Smooth muscle cell of the brain vasculature (primary cell): ENCODE results near the gene SLCO2B1.

ENCODE experiments used
- DNase-seq: peaks from one replicate; pipeline ENCODE4 v3.0.0-alpha.2; 2012; ENCODE audit warnings: low read depth, low spot score

Gene SLCO2B1

DNA sequence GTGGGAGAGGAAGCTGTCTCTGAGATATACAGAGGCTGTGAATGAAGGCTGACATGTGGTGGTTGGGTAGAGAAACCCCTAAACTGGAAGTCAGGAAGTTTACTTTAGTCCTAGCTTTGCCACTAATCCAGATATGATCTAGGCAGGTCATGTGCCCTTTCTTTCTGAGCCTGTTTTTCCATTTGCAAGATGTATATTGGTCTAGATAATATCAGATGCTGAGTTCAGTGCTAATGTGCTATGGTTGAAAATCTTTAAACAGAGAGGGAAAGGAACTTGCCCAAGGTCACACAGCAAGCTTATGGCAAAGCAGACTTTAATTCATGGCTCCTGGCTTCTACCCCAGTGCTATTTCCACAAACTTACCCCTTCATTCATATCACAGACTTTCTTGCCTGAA, 63.9 kb downstream of the SLCO2B1 start:
- no peak for DNase-seq

DNA sequence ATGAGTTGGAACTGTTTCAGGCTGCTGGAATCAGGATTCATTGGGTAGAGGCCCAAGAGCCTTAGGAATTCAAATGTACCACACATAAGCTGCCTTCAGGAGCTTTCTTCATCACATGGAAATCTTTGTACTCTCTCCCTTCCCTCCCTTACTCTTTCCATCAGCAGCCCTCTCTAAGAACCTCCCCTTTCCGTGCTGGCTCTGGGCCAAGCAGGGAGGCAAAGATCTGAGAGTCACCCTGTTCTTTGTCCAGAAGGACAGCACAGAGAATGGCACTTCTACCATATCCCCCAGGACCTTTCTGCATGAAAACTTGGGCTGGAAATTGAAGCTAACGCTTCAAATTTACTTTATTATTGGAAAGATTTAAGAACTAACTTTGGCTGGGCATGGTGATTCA, 69.0 kb downstream of the SLCO2B1 start:
- DNase-seq: no peak

- no peak for DNase-seq
These were observed 73.2 kb downstream of the SLCO2B1 start for GRCh38 chr11:75223954-75224643.

- DNase-seq: no peak
These were observed 74.9 kb downstream of the SLCO2B1 start for GRCh38 chr11:75225794-75226193.

GRCh38 chr11:75229466-75229865, 78.6 kb downstream of the SLCO2B1 start:
- no peak for DNase-seq

GRCh38 chr11:75230621-75231020, 79.7 kb downstream of the SLCO2B1 start:
- no peak for DNase-seq

DNA sequence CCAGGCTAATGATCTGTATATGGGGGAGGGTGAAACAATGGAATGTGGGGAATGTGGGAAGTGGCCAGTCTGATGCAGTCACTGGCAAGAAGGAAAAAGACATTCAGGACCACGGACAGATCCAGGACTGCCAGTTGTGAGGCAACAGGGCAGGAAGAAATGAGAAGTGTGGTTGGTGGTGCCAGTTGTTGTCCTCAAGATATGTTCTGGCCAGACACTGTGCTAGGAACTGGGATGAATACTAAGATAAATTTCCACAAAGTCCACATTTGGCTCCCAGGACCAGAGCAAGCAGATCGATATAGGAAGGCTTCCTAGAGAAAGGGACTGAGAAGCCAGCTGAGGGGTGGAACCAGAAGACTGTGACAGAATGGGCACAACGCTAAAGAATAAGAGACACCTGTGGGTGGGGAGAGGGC, 82.9 kb downstream of the SLCO2B1 start:
- DNase-seq: peak; percentile 26

DNA sequence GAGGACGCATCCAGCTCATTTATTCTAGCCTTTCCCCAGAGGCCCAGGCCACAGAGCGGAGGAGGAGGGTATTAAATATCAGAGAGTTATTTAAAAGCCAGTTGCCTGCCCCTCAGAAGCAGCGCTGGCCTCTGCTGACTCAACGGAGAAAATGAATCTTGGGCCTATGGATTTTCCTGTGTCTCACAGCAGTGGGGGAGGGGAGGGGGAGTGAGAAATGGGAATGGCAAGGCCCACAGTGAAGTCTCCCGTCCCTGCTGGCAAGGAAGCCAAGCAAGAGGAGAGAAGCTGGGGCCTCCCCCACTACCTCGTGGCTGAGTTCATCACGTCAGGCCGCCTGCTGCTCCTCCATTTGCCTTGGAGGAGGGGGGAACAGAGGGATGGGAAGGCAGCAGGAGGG, 85.2 kb downstream of the SLCO2B1 start:
- DNase-seq: no peak

GRCh38 chr11:75237050-75237449, 86.1 kb downstream of the SLCO2B1 start:
- no peak for DNase-seq

- DNase-seq: no peak
These were observed 87.9 kb downstream of the SLCO2B1 start for GRCh38 chr11:75238595-75239440.

DNA sequence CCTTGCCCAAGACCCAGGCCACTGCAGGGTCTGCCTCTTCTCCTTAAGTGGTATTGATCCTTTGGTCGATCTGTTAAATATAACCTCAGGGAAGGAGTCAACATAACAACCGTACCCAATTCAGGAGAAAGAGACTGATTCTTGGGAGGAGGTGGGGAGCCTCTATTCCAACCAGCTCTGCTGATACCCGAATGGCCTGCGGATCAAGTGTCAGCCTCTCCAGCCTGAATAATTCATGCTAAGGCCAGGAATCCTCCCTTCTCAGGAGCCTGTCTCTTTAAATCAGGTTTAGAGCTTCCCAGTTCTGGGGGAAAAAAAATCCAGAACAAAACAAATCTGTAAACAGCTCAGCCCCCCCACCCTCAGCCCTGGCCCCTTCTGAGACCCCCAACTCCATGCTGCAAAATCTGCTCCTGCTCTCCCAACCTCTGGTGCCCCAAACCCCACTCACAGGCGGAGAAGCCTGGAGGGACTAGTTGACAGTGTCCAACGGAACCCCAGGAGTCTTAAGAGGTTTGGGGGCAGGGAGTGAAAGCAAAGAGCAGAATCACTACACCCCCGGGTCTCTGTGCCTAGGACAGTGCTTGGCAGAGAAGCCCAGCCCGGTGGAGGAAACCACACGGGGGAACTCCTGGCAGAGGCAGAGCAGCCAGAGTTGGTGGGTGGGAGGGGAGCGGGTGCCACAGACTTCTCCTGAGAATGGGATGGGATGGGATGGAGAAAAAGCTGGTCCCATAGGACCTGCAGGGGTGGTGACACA, 88.8 kb downstream of the SLCO2B1 start:
- no peak for DNase-seq

GRCh38 chr11:75240311-75241035, 89.6 kb downstream of the SLCO2B1 start, which contains the start of gene TPBGL:
Gene TPBGL, plus strand, starts transcription at chr11:75240774. Its CDS starts 276 bp downstream, at chr11:75241050.
- DNase-seq: no peak

DNA sequence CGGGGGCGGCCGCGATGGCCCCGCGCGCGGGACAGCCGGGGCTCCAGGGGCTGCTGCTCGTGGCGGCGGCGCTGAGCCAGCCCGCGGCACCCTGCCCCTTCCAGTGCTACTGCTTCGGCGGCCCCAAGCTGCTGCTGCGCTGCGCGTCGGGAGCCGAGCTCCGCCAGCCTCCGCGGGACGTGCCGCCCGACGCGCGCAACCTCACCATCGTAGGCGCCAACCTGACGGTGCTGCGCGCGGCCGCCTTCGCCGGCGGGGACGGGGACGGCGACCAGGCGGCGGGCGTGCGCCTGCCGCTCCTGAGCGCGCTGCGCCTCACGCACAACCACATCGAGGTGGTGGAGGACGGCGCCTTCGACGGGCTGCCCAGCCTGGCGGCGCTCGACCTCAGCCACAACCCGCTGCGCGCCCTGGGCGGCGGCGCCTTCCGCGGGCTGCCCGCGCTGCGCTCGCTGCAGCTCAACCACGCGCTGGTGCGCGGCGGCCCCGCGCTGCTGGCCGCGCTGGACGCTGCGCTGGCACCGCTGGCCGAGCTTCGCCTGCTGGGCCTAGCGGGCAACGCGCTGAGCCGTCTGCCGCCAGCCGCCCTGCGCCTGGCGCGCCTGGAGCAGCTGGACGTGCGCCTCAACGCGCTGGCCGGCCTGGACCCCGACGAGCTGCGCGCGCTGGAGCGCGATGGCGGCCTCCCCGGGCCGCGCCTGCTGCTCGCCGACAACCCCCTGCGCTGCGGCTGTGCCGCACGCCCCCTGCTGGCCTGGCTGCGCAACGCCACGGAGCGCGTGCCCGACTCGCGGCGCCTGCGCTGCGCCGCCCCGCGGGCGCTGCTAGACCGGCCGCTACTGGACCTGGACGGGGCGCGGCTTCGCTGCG, 90.4 kb downstream of the SLCO2B1 start:
- DNase-seq: peak; percentile 39

DNA sequence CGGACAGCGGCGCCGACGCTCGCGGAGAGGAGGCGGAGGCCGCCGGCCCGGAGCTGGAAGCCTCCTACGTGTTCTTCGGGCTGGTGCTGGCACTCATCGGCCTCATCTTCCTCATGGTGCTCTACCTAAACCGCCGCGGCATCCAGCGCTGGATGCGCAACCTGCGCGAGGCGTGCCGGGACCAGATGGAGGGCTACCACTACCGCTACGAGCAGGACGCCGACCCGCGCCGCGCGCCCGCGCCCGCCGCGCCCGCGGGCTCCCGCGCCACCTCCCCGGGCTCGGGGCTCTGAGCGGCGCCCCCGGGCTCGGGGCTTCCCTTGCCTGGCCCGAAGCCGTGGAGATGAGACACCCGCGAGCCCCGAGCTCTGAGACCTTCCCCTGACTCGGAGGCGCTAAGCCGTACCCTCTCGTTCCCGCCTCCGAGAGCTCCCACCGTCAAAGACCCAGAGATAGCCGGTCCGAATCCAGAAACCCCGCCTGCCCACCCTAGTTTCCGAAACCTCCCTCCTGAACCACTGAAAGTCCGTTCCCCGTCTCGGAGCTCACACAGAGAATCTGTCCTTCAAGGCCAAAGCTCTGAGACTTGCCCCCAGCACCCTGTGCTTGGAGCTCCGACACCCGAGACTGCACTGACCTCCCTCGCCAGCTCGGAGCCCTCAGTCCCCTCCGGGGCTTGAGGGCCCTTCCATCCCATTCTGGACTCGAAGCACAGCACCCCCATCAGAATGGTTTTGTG, 91.2 kb downstream of the SLCO2B1 start:
- DNase-seq: no peak

GRCh38 chr11:75242722-75243600, 92.1 kb downstream of the SLCO2B1 start:
- DNase-seq: no peak

- no peak for DNase-seq
These were observed 93.3 kb downstream of the SLCO2B1 start for GRCh38 chr11:75244052-75244814.

GRCh38 chr11:75245356-75246005, 94.6 kb downstream of the SLCO2B1 start:
- DNase-seq: no peak
